Activated naive CD8-positive, alpha-beta T cell treated with anti-CD3 and anti-CD28 coated beads, Interleukin-2, amount 50 U/mL, for 24 hours (primary cell): Measurements from ENCODE around the gene LRFN2.

Experiments
- ATAC-seq: fragments of 150-1000 bp; cut with Tn5 transposase; one replicate; pipeline ENCODE4 v1.10.0; 2021
- DNase-seq: peaks from one replicate; pipeline ENCODE4 v3.0.0; 2021
- H3K27ac Mint-ChIP-seq: one replicate; pipeline ENCODE4 v1.8.0; 2021; ENCODE audit warnings: mild to moderate bottlenecking, mixed read lengths
- H3K27me3 Mint-ChIP-seq: one replicate; pipeline ENCODE4 v1.8.0; 2021; ENCODE audit warnings: mixed read lengths
- H3K36me3 Mint-ChIP-seq: one replicate; pipeline ENCODE4 v1.8.0; 2021; ENCODE audit warnings: low read depth, mixed read lengths
- H3K4me1 Mint-ChIP-seq: one replicate; pipeline ENCODE4 v1.8.0; 2021; ENCODE audit warnings: mixed read lengths
- H3K4me3 Mint-ChIP-seq: one replicate; pipeline ENCODE4 v1.8.0; 2021; ENCODE audit warnings: mild to moderate bottlenecking, moderate library complexity, mixed read lengths
- H3K9me3 Mint-ChIP-seq: one replicate; pipeline ENCODE4 v1.8.0; 2021; ENCODE audit warnings: mixed read lengths

Gene LRFN2

DNA sequence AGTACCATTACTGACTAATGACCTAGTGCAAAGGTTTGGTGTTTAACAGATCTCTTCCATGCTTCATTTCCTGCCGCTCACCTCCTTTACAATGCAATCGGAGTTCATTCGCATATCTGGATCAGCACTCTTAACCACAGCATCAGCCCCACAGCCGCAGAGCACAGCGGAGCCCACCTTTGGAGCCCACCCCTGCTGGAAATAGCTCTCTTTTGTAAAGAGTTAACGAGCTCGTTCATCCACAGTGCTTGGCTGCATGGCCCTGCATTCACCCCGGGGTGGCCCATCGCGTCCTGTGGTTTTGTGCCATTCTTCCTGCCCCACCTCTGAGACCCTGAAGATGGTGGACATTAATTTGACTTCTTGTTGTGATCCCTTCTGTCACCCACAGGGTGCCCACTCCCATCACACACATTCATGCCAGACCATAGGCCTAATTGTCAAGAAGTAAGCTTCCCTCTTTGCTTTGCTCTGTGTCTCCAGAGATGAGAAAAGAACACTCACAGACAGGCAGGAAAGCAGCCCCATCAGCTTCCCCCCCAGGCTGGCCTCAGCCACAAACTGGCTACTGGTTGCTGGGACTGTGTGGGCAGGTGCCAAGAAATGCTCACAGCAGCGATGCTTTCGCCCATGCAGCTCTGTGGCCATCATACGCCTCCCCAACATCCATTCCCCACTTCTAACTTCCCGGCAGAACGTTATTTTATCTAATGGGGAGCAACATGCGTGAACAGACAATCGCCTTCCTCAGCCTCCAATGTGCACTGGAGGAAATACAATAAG is 167.0 kb downstream of the LRFN2 start:
- H3K9me3 Mint-ChIP-seq: no peaks in the 10 kb centered on the region
- no peak for ATAC-seq
- no peak overlapping the region for H3K27ac Mint-ChIP-seq
- H3K4me3 Mint-ChIP-seq: no peak overlapping the region
- H3K27me3 Mint-ChIP-seq: no peaks in the 10 kb centered on the region
- DNase-seq: no peak
- no peaks in the 10 kb centered on the region for H3K4me1 Mint-ChIP-seq
- H3K36me3 Mint-ChIP-seq: no peaks in the 10 kb centered on the region

GRCh38 chr6:40419377-40419776 is 167.8 kb downstream of the LRFN2 start:
- Mint-ChIP-seq H3K27me3 (no peaks in the 10 kb centered on the region), H3K4me3 (no peak overlapping the region), H3K36me3 (no peaks in the 10 kb centered on the region), H3K4me1 (no peaks in the 10 kb centered on the region), H3K27ac (no peak overlapping the region), H3K9me3 (no peaks in the 10 kb centered on the region)
- DNase-seq (no peak), ATAC-seq (no peak)

DNA sequence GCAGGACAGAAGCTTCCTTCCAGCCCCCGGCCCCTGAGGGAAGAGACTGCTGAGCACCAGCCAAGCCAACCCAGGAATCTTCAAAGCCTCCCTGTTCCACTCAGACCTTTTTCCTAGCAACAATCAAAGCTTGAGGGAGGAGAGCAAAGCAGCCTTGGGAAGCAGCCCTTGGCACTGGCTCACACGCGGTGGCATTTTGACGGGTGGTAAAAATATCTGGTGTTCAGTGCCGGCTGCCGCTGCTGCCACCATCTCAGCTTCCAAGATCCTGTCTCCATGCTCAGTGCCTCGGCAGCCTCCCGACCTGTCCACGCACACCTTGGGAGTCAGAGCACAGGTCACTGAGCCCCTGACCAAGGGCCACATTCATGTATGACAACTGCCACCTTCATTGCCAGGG is 170.1 kb downstream of the LRFN2 start:
- Mint-ChIP-seq H3K4me1 (no peaks in the 10 kb centered on the region), H3K36me3 (no peaks in the 10 kb centered on the region), H3K27me3 (no peaks in the 10 kb centered on the region), H3K27ac (no peak overlapping the region), H3K9me3 (no peaks in the 10 kb centered on the region), H3K4me3 (no peak overlapping the region)
- DNase-seq (no peak), ATAC-seq (no peak)

GRCh38 chr6:40414617-40415016 is 172.5 kb downstream of the LRFN2 start:
- Mint-ChIP-seq H3K4me3 (no peak overlapping the region), H3K4me1 (no peaks in the 10 kb centered on the region), H3K36me3 (no peaks in the 10 kb centered on the region), H3K27me3 (peaks cover 2% of the 10 kb centered on the region), H3K27ac (no peak overlapping the region), H3K9me3 (no peaks in the 10 kb centered on the region)
- ATAC-seq: no peak
- DNase-seq: no peak

DNA sequence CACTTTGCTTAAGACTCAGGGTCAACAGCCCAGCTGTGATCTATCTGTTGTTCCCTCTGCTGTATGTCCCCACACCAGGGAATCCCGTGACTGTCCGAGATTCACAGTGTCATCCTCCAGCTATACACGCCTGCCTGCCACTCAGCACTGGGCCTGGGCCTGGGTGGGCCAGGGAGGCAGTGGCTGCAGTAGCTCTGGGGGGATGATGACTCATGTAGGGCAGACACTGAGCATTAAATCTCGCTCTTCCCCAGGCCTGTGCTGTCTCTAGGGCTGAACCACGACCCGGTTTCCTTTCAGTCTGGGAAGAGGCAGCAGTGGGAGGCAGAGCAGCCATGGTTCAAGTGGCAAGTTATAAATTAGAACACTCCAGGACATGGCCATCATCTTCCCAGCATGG is 173.9 kb downstream of the LRFN2 start:
- Mint-ChIP-seq H3K36me3 (no peaks in the 10 kb centered on the region), H3K4me1 (no peaks in the 10 kb centered on the region), H3K27me3 (peaks cover 2% of the 10 kb centered on the region), H3K27ac (no peak overlapping the region), H3K4me3 (no peak overlapping the region), H3K9me3 (no peaks in the 10 kb centered on the region)
- ATAC-seq (no peak), DNase-seq (no peak)

- H3K36me3 Mint-ChIP-seq: no peaks in the 10 kb centered on the region
- H3K4me3 Mint-ChIP-seq: no peak overlapping the region
- DNase-seq: no peak
- ATAC-seq: no peak
- H3K27ac Mint-ChIP-seq: no peak overlapping the region
- peaks cover 2% of the 10 kb centered on the region for H3K27me3 Mint-ChIP-seq
- no peaks in the 10 kb centered on the region for H3K9me3 Mint-ChIP-seq
- no peaks in the 10 kb centered on the region for H3K4me1 Mint-ChIP-seq
Observed at GRCh38 chr6:40411881-40412280, 175.3 kb downstream of the LRFN2 start.

GRCh38 chr6:40410821-40411220 is 176.3 kb downstream of the LRFN2 start:
- no peak for DNase-seq
- H3K9me3 Mint-ChIP-seq: no peaks in the 10 kb centered on the region
- no peaks in the 10 kb centered on the region for H3K36me3 Mint-ChIP-seq
- ATAC-seq: no peak
- no peak overlapping the region for H3K4me3 Mint-ChIP-seq
- no peaks in the 10 kb centered on the region for H3K4me1 Mint-ChIP-seq
- peaks cover 2% of the 10 kb centered on the region for H3K27me3 Mint-ChIP-seq
- no peak overlapping the region for H3K27ac Mint-ChIP-seq

DNA sequence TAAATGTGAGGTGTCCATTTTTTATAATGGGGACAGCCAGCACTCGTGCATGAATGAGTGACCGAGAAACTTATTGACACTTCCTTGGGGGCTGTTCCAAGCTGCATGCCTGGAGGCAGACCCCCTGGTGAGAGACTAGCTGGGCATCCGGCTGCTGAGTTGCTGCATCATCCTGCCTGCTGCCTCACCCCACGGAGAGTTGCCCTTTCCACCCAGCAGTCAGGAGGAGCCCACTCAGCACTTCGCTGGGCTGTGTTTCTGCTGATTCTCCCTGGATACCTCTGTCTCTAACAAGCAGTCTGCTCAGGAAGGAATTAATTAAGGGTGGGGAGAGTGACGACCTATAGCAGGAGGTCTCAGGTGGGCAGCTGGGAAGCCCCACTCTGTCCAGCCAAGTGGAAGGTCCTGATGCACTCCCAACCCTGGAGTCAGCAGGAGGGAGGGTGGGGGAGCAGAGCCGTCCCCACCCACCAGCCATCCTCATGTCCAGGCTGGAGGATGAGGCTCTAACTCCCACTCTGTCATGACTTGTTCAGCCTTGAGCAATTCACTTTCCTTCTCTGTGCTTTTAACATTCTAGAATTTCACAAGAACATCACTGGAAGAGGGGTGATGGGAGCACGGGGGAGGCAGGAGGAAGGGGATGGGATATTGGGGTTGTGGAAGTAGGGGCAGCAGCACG is 177.3 kb downstream of the LRFN2 start:
- no peak for DNase-seq
- ATAC-seq: no peak
- Mint-ChIP-seq H3K27ac (no peak overlapping the region), H3K4me1 (no peaks in the 10 kb centered on the region), H3K4me3 (no peak overlapping the region), H3K36me3 (no peaks in the 10 kb centered on the region), H3K9me3 (no peaks in the 10 kb centered on the region), H3K27me3 (peaks cover 2% of the 10 kb centered on the region)

DNA sequence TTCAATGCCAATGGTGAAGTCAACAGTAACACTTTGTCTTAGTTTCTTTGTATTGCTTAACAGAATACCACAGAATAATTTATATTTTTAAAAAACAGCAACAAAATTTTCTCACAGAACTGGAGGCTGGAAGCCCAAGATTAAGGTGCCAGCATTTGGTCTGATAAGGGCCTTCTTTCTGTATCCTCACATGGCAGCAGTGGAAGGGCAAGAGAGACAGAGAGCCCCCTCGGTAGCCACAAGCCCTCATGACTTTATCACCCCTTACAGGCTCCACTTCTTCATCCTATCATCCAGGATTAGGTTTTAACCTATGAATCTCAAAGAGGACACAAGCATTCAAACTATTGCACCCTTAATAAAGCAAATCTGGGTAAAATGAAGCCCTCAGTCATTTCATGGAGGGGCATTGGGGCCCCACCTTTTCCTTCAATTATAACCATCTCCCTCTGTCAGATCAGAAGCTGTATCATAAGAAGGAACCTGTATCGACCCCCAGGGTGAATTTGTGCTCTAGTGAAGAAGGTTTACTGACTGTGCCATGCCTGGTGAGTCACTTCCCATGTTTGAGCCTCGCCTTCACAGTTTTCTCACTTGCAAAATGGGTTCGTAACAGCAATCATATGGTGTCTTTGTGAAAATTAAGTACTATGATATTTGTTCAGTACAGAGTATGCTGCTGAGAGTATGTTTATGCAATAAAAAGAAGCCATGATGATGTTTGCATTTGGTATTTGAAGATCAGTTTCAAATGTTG is 178.2 kb downstream of the LRFN2 start:
- H3K4me1 Mint-ChIP-seq: no peaks in the 10 kb centered on the region
- no peaks in the 10 kb centered on the region for H3K9me3 Mint-ChIP-seq
- H3K36me3 Mint-ChIP-seq: no peaks in the 10 kb centered on the region
- no peak overlapping the region for H3K4me3 Mint-ChIP-seq
- peaks cover 2% of the 10 kb centered on the region for H3K27me3 Mint-ChIP-seq
- DNase-seq (no peak), ATAC-seq (no peak)
- no peak overlapping the region for H3K27ac Mint-ChIP-seq

GRCh38 chr6:40407239-40407638 is 179.9 kb downstream of the LRFN2 start:
- ATAC-seq (no peak), DNase-seq (no peak)

GRCh38 chr6:40406175-40406574 is 181.0 kb downstream of the LRFN2 start:
- no peaks in the 10 kb centered on the region for H3K9me3 Mint-ChIP-seq
- H3K27ac Mint-ChIP-seq: no peak overlapping the region
- peaks cover 2% of the 10 kb centered on the region for H3K27me3 Mint-ChIP-seq
- H3K4me3 Mint-ChIP-seq: no peak overlapping the region
- DNase-seq: no peak
- no peak for ATAC-seq
- H3K4me1 Mint-ChIP-seq: peaks cover 4% of the 10 kb centered on the region
- H3K36me3 Mint-ChIP-seq: no peaks in the 10 kb centered on the region

More at GRCh38 chr6:40407239-40407638, 179.9 kb downstream of the LRFN2 start:
- Mint-ChIP-seq H3K9me3 (no peaks in the 10 kb centered on the region), H3K36me3 (no peaks in the 10 kb centered on the region), H3K27ac (no peak overlapping the region), H3K4me1 (no peaks in the 10 kb centered on the region), H3K27me3 (peaks cover 2% of the 10 kb centered on the region), H3K4me3 (no peak overlapping the region)

GRCh38 chr6:40400738-40401137 is 186.4 kb downstream of the LRFN2 start:
- Mint-ChIP-seq H3K9me3 (no peaks in the 10 kb centered on the region), H3K4me1 (peaks cover 11% of the 10 kb centered on the region), H3K27me3 (no peaks in the 10 kb centered on the region), H3K36me3 (no peaks in the 10 kb centered on the region), H3K4me3 (no peak overlapping the region), H3K27ac (no peak overlapping the region)
- DNase-seq (no peak), ATAC-seq (no peak)

DNA sequence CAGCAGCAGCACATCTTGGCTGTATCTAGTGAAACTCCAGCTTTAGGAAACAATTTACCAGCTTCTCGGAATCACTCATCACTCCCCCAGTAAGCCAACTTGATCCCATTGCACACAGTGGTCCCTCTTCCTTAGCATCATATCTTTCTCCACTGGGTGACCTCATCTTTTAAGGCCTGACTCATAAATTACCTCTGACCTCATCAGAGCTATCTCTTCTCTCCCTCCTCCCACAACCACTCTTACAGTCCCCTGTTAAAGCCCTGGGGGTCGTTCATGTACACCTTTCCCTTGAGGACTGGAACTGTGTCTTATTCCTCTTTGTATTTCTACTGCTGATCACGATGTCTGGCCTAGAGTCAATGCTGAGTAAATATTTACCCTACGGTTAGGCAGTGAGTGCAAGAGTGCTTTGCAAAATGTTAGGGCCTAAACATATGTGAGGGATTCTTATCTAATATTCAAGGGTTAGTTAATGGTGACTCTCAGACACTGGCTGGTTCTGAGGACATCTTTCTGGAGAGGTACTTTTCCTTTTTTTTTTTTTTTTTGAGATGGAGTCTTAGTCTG is 187.2 kb downstream of the LRFN2 start:
- ATAC-seq (no peak), DNase-seq (no peak)
- no peaks in the 10 kb centered on the region for H3K36me3 Mint-ChIP-seq
- peaks cover 11% of the 10 kb centered on the region for H3K4me1 Mint-ChIP-seq
- no peaks in the 10 kb centered on the region for H3K9me3 Mint-ChIP-seq
- H3K27me3 Mint-ChIP-seq: no peaks in the 10 kb centered on the region
- H3K27ac Mint-ChIP-seq: no peak overlapping the region
- no peak overlapping the region for H3K4me3 Mint-ChIP-seq

GRCh38 chr6:40398810-40399477 is 188.2 kb downstream of the LRFN2 start:
- Mint-ChIP-seq H3K4me1 (peaks cover 11% of the 10 kb centered on the region), H3K27me3 (no peaks in the 10 kb centered on the region), H3K27ac (no peak overlapping the region), H3K36me3 (no peaks in the 10 kb centered on the region), H3K4me3 (no peak overlapping the region), H3K9me3 (no peaks in the 10 kb centered on the region)
- no peak for DNase-seq
- ATAC-seq: no peak
